Measurements from ENCODE around the gene MORN3. TPM values are rescaled to one million over a fixed set of nuclear protein-coding genes. Genes with fewer than 3 reads are reported as not detected.

The MORN3 gene
- total RNA-seq, 1 experiment from 2014 or later = 0.37 TPM

- TF ChIP-seq ATF2 (CRISPR knock-in tag; IDR thresholded peaks at IDR 0.05; ENCODE audit: borderline replicate concordance, low read depth) = no peak
- TF ChIP-seq TEAD4 (CRISPR knock-in tag; IDR thresholded peaks at IDR 0.05) = no peak
- no peak for TF ChIP-seq EMX1 (CRISPR knock-in tag; IDR thresholded peaks at IDR 0.05)
Measured at GRCh38 chr12:121610239-121611149, 59.0 kb downstream of the MORN3 start (continued).

- TF ChIP-seq NFE2L1 (CRISPR knock-in tag; IDR thresholded peaks at IDR 0.05) = no peak
- TF ChIP-seq FOXP1 (CRISPR knock-in tag; IDR thresholded peaks at IDR 0.05; ENCODE audit: borderline replicate concordance) = no peak
- TF ChIP-seq ELF4 (CRISPR knock-in tag; IDR thresholded peaks at IDR 0.05; ENCODE audit: low read depth) = no peak
- no peak for TF ChIP-seq E2F1 (CRISPR knock-in tag; IDR thresholded peaks at IDR 0.05)
- no peak for TF ChIP-seq SMAD3 (CRISPR knock-in tag; IDR thresholded peaks at IDR 0.05; ENCODE audit: borderline replicate concordance)
- no peak for TF ChIP-seq ZNF219 (CRISPR knock-in tag; IDR thresholded peaks at IDR 0.05; ENCODE audit: borderline replicate concordance)
- TF ChIP-seq RELA (CRISPR knock-in tag; IDR thresholded peaks at IDR 0.05; ENCODE audit: borderline replicate concordance) = no peak
- no peak for TF ChIP-seq IRF2 (CRISPR knock-in tag; IDR thresholded peaks at IDR 0.05; ENCODE audit: borderline replicate concordance, low read depth)
- no peak for TF ChIP-seq ETV6 (CRISPR knock-in tag; IDR thresholded peaks at IDR 0.05)
- no peak for TF ChIP-seq TEAD1 (CRISPR knock-in tag; IDR thresholded peaks at IDR 0.05)
- no peak for TF ChIP-seq SMAD4 (CRISPR knock-in tag; IDR thresholded peaks at IDR 0.05)
- no peak for TF ChIP-seq CREM (CRISPR knock-in tag; IDR thresholded peaks at IDR 0.05)
- POLR2A ChIA-PET = no interaction called here
Measured at GRCh38 chr12:121608301-121608700, 61.2 kb downstream of the MORN3 start.

GRCh38 chr12:121603581-121603980, 65.9 kb downstream of the MORN3 start:
- Mint-ChIP-seq H3K9me3 (peaks cover 2% of the 10 kb centered on the region; the same call in 1 of the 2 replicates), H3K27me3 (ENCODE audit: low read depth) (no peaks in the 10 kb centered on the region; the same call in 1 of the 2 replicates), H3K36me3 (0 out of 2 replicates have a peak, but pooled peaks cover 2% of the 10 kb centered on the region), H3K4me3 (no peak overlapping the region), H3K27ac (no peak overlapping the region), H3K4me1 (no peaks in the 10 kb centered on the region)
- CTCF ChIA-PET = no interaction called here
- TF ChIP-seq MXD4 (CRISPR knock-in tag; IDR thresholded peaks at IDR 0.05; ENCODE audit: borderline replicate concordance) (no peak), ZNF263 (CRISPR knock-in tag; IDR thresholded peaks at IDR 0.05; ENCODE audit: low read depth) (no peak), ERG (CRISPR knock-in tag; IDR thresholded peaks at IDR 0.05) (no peak), STAT6 (CRISPR knock-in tag; conservative IDR thresholded peaks at IDR 0.05; ENCODE audit: low read depth) (no peak), EMX1 (CRISPR knock-in tag; IDR thresholded peaks at IDR 0.05) (no peak), JUN (CRISPR knock-in tag; IDR thresholded peaks at IDR 0.05) (no peak), NFE2L1 (CRISPR knock-in tag; IDR thresholded peaks at IDR 0.05) (no peak), ZNF671 (CRISPR knock-in tag; IDR thresholded peaks at IDR 0.05) (no peak), RELA (CRISPR knock-in tag; IDR thresholded peaks at IDR 0.05; ENCODE audit: borderline replicate concordance) (no peak)
- TF ChIP-seq, protein P1, sequence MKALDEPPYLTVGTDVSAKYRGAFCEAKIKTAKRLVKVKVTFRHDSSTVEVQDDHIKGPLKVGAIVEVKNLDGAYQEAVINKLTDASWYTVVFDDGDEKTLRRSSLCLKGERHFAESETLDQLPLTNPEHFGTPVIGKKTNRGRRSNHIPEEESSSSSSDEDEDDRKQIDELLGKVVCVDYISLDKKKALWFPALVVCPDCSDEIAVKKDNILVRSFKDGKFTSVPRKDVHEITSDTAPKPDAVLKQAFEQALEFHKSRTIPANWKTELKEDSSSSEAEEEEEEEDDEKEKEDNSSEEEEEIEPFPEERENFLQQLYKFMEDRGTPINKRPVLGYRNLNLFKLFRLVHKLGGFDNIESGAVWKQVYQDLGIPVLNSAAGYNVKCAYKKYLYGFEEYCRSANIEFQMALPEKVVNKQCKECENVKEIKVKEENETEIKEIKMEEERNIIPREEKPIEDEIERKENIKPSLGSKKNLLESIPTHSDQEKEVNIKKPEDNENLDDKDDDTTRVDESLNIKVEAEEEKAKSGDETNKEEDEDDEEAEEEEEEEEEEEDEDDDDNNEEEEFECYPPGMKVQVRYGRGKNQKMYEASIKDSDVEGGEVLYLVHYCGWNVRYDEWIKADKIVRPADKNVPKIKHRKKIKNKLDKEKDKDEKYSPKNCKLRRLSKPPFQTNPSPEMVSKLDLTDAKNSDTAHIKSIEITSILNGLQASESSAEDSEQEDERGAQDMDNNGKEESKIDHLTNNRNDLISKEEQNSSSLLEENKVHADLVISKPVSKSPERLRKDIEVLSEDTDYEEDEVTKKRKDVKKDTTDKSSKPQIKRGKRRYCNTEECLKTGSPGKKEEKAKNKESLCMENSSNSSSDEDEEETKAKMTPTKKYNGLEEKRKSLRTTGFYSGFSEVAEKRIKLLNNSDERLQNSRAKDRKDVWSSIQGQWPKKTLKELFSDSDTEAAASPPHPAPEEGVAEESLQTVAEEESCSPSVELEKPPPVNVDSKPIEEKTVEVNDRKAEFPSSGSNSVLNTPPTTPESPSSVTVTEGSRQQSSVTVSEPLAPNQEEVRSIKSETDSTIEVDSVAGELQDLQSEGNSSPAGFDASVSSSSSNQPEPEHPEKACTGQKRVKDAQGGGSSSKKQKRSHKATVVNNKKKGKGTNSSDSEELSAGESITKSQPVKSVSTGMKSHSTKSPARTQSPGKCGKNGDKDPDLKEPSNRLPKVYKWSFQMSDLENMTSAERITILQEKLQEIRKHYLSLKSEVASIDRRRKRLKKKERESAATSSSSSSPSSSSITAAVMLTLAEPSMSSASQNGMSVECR (CRISPR knock-in tag; IDR thresholded peaks at IDR 0.05; ENCODE audit: borderline replicate concordance) = no peak
- DNase-seq (ENCODE audit: low spot score) (no peak), ATAC-seq (no peak)
- POLR2A ChIA-PET = no interaction called here

More at GRCh38 chr12:121608301-121608700, 61.2 kb downstream of the MORN3 start:
- CTCF ChIA-PET = no interaction called here
- Mint-ChIP-seq H3K36me3 (no peaks in the 10 kb centered on the region), H3K4me1 (peaks cover 14% of the 10 kb centered on the region), H3K4me3 (no peak overlapping the region), H3K27ac (no peak overlapping the region; the same call in 1 of the 2 replicates), H3K27me3 (ENCODE audit: low read depth) (no peaks in the 10 kb centered on the region; the same call in 1 of the 2 replicates), H3K9me3 (peaks cover 5% of the 10 kb centered on the region; the same call in 1 of the 2 replicates)
- no peak for DNase-seq (ENCODE audit: low spot score)
- no peak for ATAC-seq

All from WTC11 (cell line).